H9 (cell line): ENCODE measurements around the gene KSR1. TPM values are rescaled to one million over a fixed set of nuclear protein-coding genes. Genes with fewer than 3 reads are reported as not detected.

Experiments
- DNase-seq: peaks from one replicate; pipeline ENCODE4 v3.0.0-alpha.2; 2017
- H2AFZ ChIP-seq: one replicate; pipeline ENCODE4 v1.6.1; 2013; ENCODE audit warnings: mild to moderate bottlenecking, low read length, control low read depth, moderate library complexity
- H2AK5ac ChIP-seq: 2 replicates; pipeline ENCODE4 v1.6.1; 2013; ENCODE audit warnings: low read length, control low read depth, mixed read lengths; ENCODE audit not compliant: insufficient read length
- H2BK120ac ChIP-seq: one replicate; pipeline ENCODE4 v1.6.1; 2013; ENCODE audit warnings: low read depth, mild to moderate bottlenecking, low read length, control low read depth, inconsistent platforms; ENCODE audit not compliant: poor library complexity, severe bottlenecking
- H2BK12ac ChIP-seq: 2 replicates; pipeline ENCODE4 v1.6.1; 2013; ENCODE audit warnings: low read length, control low read depth, mixed read lengths, low read depth; ENCODE audit not compliant: insufficient read length
- H2BK15ac ChIP-seq: 2 replicates; pipeline ENCODE4 v1.6.1; 2013; ENCODE audit warnings: low read depth, low read length, control low read depth
- H2BK20ac ChIP-seq: one replicate; pipeline ENCODE4 v1.6.1; 2013; ENCODE audit warnings: low read depth, mild to moderate bottlenecking, low read length, control low read depth, inconsistent platforms; ENCODE audit not compliant: poor library complexity, severe bottlenecking
- H2BK5ac ChIP-seq: 2 replicates; pipeline ENCODE4 v1.6.1; 2013; ENCODE audit warnings: low read length, control low read depth, mixed read lengths; ENCODE audit not compliant: insufficient read length
- H3K14ac ChIP-seq: 2 replicates; pipeline ENCODE4 v1.6.1; 2013; ENCODE audit warnings: low read length, control low read depth; ENCODE audit not compliant: insufficient read depth
- H3K18ac ChIP-seq: 2 replicates; pipeline ENCODE4 v1.6.1; 2013; ENCODE audit warnings: low read depth, mild to moderate bottlenecking, mixed read lengths, low read length, control low read depth; ENCODE audit not compliant: insufficient read length
- H3K23ac ChIP-seq: 2 replicates; pipeline ENCODE4 v1.6.1; 2013; ENCODE audit warnings: low read length, control low read depth, mixed read lengths, low read depth; ENCODE audit not compliant: insufficient read length
- H3K23me2 ChIP-seq: 2 replicates; pipeline ENCODE4 v1.6.1; 2013; ENCODE audit warnings: low read depth, mild to moderate bottlenecking, mixed read lengths, low read length, control low read depth; ENCODE audit not compliant: insufficient read length, poor library complexity, severe bottlenecking
- H3K27ac ChIP-seq: 2 replicates; pipeline ENCODE4 v1.5.1; 2013; ENCODE audit warnings: low read length, control low read depth, mixed read lengths, low read depth; ENCODE audit not compliant: insufficient read length
- H3K27me3 ChIP-seq: 2 replicates; pipeline ENCODE4 v1.6.1; 2013; ENCODE audit warnings: low read length, control low read depth, inconsistent platforms; ENCODE audit not compliant: insufficient read depth
- H3K4ac ChIP-seq: 2 replicates; pipeline ENCODE4 v1.6.1; 2013; ENCODE audit warnings: low read depth, mild to moderate bottlenecking, control low read depth, inconsistent platforms, low read length, moderate library complexity
- H3K4me1 ChIP-seq: 2 replicates; pipeline ENCODE4 v1.6.1; 2013; ENCODE audit warnings: low read length, control low read depth, inconsistent platforms; ENCODE audit not compliant: insufficient read depth
- H3K4me2 ChIP-seq: 2 replicates; pipeline ENCODE4 v1.6.1; 2013; ENCODE audit warnings: low read length, control low read depth, mixed read lengths; ENCODE audit not compliant: insufficient read length, insufficient read depth
- H3K56ac ChIP-seq: 2 replicates; pipeline ENCODE4 v1.6.1; 2013; ENCODE audit warnings: low read depth, mild to moderate bottlenecking, mixed read lengths, low read length, control low read depth; ENCODE audit not compliant: insufficient read length
- H3K79me1 ChIP-seq: 2 replicates; pipeline ENCODE4 v1.6.1; 2013; ENCODE audit warnings: low read depth, mild to moderate bottlenecking, moderate library complexity, low read length, control low read depth, inconsistent platforms; ENCODE audit not compliant: insufficient read depth, poor library complexity, severe bottlenecking
- H3K79me2 ChIP-seq: 2 replicates; pipeline ENCODE4 v1.6.1; 2013; ENCODE audit warnings: low read length, control low read depth, inconsistent platforms; ENCODE audit not compliant: insufficient read depth
- H3K9ac ChIP-seq: 2 replicates; pipeline ENCODE4 v1.6.1; 2013; ENCODE audit warnings: low read length, control low read depth, mixed read lengths; ENCODE audit not compliant: insufficient read length; ENCODE audit errors: extremely low read depth
- H3K9me3 ChIP-seq: one replicate; pipeline ENCODE4 v1.6.1; 2013; ENCODE audit warnings: low read depth, low read length, inconsistent platforms; ENCODE audit not compliant: control insufficient read depth
- H3T11ph ChIP-seq: one replicate; pipeline ENCODE4 v1.6.1; 2013; ENCODE audit warnings: mild to moderate bottlenecking, low read length, control low read depth, inconsistent platforms
- H4K20me1 ChIP-seq: one replicate; pipeline ENCODE4 v1.6.1; 2013; ENCODE audit not compliant: control insufficient read depth, insufficient read length, insufficient read depth
- H4K5ac ChIP-seq: 2 replicates; pipeline ENCODE4 v1.6.1; 2013; ENCODE audit warnings: low read depth, mild to moderate bottlenecking, mixed read lengths, low read length, control low read depth; ENCODE audit not compliant: insufficient read length
- H4K8ac ChIP-seq: replicated peaks from 2 replicates; pipeline ENCODE4 v1.6.1; 2013; ENCODE audit warnings: low read length, control low read depth, mixed read lengths, low read depth; ENCODE audit not compliant: insufficient read length
- H4K91ac ChIP-seq: 2 replicates; pipeline ENCODE4 v1.6.1; 2013; ENCODE audit warnings: low read depth, mild to moderate bottlenecking, moderate library complexity, mixed read lengths, low read length, control low read depth; ENCODE audit not compliant: insufficient read length
- H3K27ac Mint-ChIP-seq, 3 experiments: 2 replicates in 2 of 3; 3 replicates in 1 of 3; pipeline ENCODE4 v1.8.0; 2020 to 2021; ENCODE audit warnings: mixed read lengths in 3 of 3, mild to moderate bottlenecking in 1 of 3, moderate library complexity in 1 of 3
- H3K27me3 Mint-ChIP-seq: 2 replicates; pipeline ENCODE4 v1.8.0; 2021; ENCODE audit warnings: low read depth, mild to moderate bottlenecking, moderate library complexity, mixed read lengths
- H3K36me3 Mint-ChIP-seq, 3 experiments: 2 replicates in 2 of 3; 3 replicates in 1 of 3; pipeline ENCODE4 v1.8.0; 2020 to 2021; ENCODE audit warnings: low read depth in 3 of 3, mixed read lengths in 3 of 3; ENCODE audit not compliant: insufficient read depth in 1 of 3
- H3K4me1 Mint-ChIP-seq, 2 experiments: 2 replicates each; pipeline ENCODE4 v1.8.0; 2020; ENCODE audit warnings: mixed read lengths in 2 of 2
- H3K4me3 Mint-ChIP-seq, 2 experiments: 2 replicates in 1 of 2; 3 replicates in 1 of 2; pipeline ENCODE4 v1.8.0; 2020 to 2021; ENCODE audit warnings: mild to moderate bottlenecking in 2 of 2, mixed read lengths in 2 of 2, moderate library complexity in 1 of 2
- H3K9me3 Mint-ChIP-seq, 2 experiments: 2 replicates in 1 of 2; 3 replicates in 1 of 2; pipeline ENCODE4 v1.8.0; 2020; ENCODE audit warnings: mild to moderate bottlenecking in 2 of 2, mixed read lengths in 2 of 2, moderate library complexity in 1 of 2
- CTCF ChIP-seq: fragments of 200-600 bp; sonication (generic); conservative IDR thresholded peaks from 3 replicates; pipeline ENCODE4 v1.8.0; 2021; ENCODE audit warnings: antibody characterized with exemption, mild to moderate bottlenecking
- WGBS: extraction: QIAGEN DNeasy Blood & Tissue Kit; methylation state at CpG from one replicate; pipeline ENCODE4 v1.1.7; 2013; ENCODE audit warnings: missing lambda C conversion rate, low lambda C conversion rate, mixed read lengths; ENCODE audit not compliant: insufficient read length; ENCODE audit errors: extremely low coverage; 5-methylcytosine and 5-hydroxymethylcytosine counted together
- total RNA-seq: library from RNA; stranded (reverse); gene quantifications from 2 replicates; pipeline ENCODE4 v1.2.1, GENCODE V29; 2021

Gene KSR1
- total RNA-seq, 1 experiment from 2014 or later: 44.9 TPM

- H3K36me3 Mint-ChIP-seq: peaks cover 15 to 25% (median 18%) of the 10 kb centered on the region in 3 experiments
- H3K4me3 Mint-ChIP-seq: no peak overlapping the region
- Histone ChIP-seq H3K79me2 (peaks cover 4% of the 10 kb centered on the region; the same call in 1 of the 2 replicates), H4K8ac (no peak overlapping the region), H3K79me1 (no peaks in the 10 kb centered on the region), H4K5ac (no peak overlapping the region), H3K23ac (no peak overlapping the region), H2BK12ac (no peak overlapping the region), H3K14ac (no peak overlapping the region; the same call in 1 of the 2 replicates), H3K18ac (no peak overlapping the region), H3K27me3 (no peaks in the 10 kb centered on the region), H4K91ac (no peak overlapping the region), H3K9ac (no peak overlapping the region), H2BK20ac (no peak overlapping the region), H2BK5ac (no peak overlapping the region), H2BK15ac (no peak overlapping the region), H3K56ac (no peak overlapping the region), H3K9me3 (no peaks in the 10 kb centered on the region), H2AFZ (no peak overlapping the region), H3K4ac (no peak overlapping the region), H3K4me1 (no peaks in the 10 kb centered on the region; the same call in 1 of the 2 replicates), H3T11ph (no peak overlapping the region), H3K23me2 (no peaks in the 10 kb centered on the region), H3K4me2 (no peak overlapping the region), H3K27ac (no peak overlapping the region), H2AK5ac (no peak overlapping the region), H4K20me1 (no peaks in the 10 kb centered on the region), H2BK120ac (no peak overlapping the region)
- peaks cover 0 to 4% of the 10 kb centered on the region in 2 experiments; a peak in 3 of 5 replicates for H3K9me3 Mint-ChIP-seq
- H3K4me1 Mint-ChIP-seq: peaks cover 30 to 37% of the 10 kb centered on the region in 2 experiments
- H3K27ac Mint-ChIP-seq: peak overlapping the region in 2 of 3 experiments; percentile 55 to 61; a peak in 3 of 7 replicates
- H3K27me3 Mint-ChIP-seq: no peaks in the 10 kb centered on the region
- no peak for TF ChIP-seq CTCF
- WGBS: no CpG with 5 or more reads among the region's 13 CpGs
- no peak for DNase-seq
Observed at GRCh38 chr17:27550291-27550930, 94.2 kb downstream of the KSR1 start.
